Ishikawa (cell line): ENCODE results near the gene GGT7.

Experiments
- CEBPB ChIP-seq: IDR thresholded peaks from 2 replicates; pipeline ENCODE4 v1.6.1; 2012
- CREB1 ChIP-seq: IDR thresholded peaks from 2 replicates; pipeline ENCODE4 v1.6.1; 2012; ENCODE audit warnings: low read depth
- EGR1 ChIP-seq: IDR thresholded peaks from 2 replicates; pipeline ENCODE4 v1.6.1; 2012
- EP300 ChIP-seq: IDR thresholded peaks from 2 replicates; pipeline ENCODE4 v1.6.1; 2012; ENCODE audit warnings: borderline replicate concordance
- FOXM1 ChIP-seq: IDR thresholded peaks from 2 replicates; pipeline ENCODE4 v1.6.1; 2012; ENCODE audit warnings: low read depth, borderline replicate concordance
- NFIC ChIP-seq: IDR thresholded peaks from 2 replicates; pipeline ENCODE4 v1.6.1; 2012
- RAD21 ChIP-seq: IDR thresholded peaks from 2 replicates; pipeline ENCODE4 v1.6.1; 2012; ENCODE audit warnings: low read depth
- TAF1 ChIP-seq: IDR thresholded peaks from 2 replicates; pipeline ENCODE4 v1.6.1; 2012; ENCODE audit warnings: low read depth, mild to moderate bottlenecking
- TCF12 ChIP-seq: IDR thresholded peaks from 2 replicates; pipeline ENCODE4 v1.6.1; 2012; ENCODE audit warnings: low read depth
- TEAD4 ChIP-seq: IDR thresholded peaks from 2 replicates; pipeline ENCODE4 v1.6.1; 2012
- YY1 ChIP-seq: IDR thresholded peaks from 2 replicates; pipeline ENCODE4 v1.6.1; 2012; ENCODE audit warnings: low read depth
- ZBTB7A ChIP-seq: IDR thresholded peaks from 2 replicates; pipeline ENCODE4 v1.6.1; 2012; ENCODE audit warnings: low read depth
- TF ChIP-seq, protein P1 (sequence below): IDR thresholded peaks from 2 replicates; pipeline ENCODE4 v1.6.1; 2012
- TF ChIP-seq, protein P2 (sequence below): IDR thresholded peaks from 2 replicates; pipeline ENCODE4 v1.6.1; 2012; ENCODE audit warnings: low read depth, mild to moderate bottlenecking
- TF ChIP-seq, protein P3 (sequence below): IDR thresholded peaks from 2 replicates; pipeline ENCODE4 v1.6.1; 2012

GGT7 gene, protein sequence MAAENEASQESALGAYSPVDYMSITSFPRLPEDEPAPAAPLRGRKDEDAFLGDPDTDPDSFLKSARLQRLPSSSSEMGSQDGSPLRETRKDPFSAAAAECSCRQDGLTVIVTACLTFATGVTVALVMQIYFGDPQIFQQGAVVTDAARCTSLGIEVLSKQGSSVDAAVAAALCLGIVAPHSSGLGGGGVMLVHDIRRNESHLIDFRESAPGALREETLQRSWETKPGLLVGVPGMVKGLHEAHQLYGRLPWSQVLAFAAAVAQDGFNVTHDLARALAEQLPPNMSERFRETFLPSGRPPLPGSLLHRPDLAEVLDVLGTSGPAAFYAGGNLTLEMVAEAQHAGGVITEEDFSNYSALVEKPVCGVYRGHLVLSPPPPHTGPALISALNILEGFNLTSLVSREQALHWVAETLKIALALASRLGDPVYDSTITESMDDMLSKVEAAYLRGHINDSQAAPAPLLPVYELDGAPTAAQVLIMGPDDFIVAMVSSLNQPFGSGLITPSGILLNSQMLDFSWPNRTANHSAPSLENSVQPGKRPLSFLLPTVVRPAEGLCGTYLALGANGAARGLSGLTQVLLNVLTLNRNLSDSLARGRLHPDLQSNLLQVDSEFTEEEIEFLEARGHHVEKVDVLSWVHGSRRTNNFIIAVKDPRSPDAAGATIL

DNA sequence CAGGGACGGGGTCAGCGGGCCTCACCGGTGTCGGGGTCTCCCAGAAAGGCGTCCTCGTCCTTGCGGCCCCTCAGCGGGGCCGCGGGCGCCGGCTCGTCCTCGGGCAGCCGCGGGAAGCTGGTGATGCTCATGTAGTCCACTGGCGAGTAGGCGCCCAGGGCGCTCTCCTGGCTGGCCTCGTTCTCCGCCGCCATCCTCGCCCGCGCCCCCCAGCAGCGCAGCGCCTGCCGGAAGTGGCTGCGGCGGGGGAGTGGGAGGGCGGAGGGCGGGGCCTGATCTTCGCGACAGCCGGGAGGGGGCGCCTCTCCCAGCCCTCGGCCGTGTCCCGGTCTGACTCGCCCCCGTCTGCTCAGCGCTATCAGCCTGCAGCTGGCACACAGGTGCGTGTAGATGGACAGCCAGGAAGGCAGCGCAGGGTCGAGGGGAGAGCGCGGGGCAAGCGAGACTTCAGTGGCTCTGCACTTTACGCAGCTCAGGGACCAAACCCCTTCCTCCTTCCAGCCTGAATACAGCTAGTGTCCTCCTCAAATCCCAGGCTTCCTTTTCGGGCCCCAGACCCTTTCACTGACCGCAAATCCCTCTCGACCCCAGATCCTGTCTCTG lies at the start of gene GGT7:
Gene GGT7 (minus strand): TSS at position 235 of the 603 bp plus-strand sequence. CDS start 41 bp downstream, at position 194.
- TF ChIP-seq FOXM1 (no peak), CEBPB (no peak), RAD21 (peak; percentile 48; the same call in 1 of the 2 replicates), TCF12 (no peak; the same call in 1 of the 2 replicates), ZBTB7A (peak; percentile 90), EP300 (no peak), TAF1 (peak; percentile 49), TEAD4 (no peak), YY1 (0 out of 2 replicates have a peak, but pooled peaks have one; percentile 37), CREB1 (no peak), NFIC (no peak), EGR1 (0 out of 2 replicates have a peak, but pooled peaks have one; percentile 40)
- TF ChIP-seq, protein P1, sequence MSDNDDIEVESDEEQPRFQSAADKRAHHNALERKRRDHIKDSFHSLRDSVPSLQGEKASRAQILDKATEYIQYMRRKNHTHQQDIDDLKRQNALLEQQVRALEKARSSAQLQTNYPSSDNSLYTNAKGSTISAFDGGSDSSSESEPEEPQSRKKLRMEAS = peak; percentile 86
- TF ChIP-seq, protein P2, sequence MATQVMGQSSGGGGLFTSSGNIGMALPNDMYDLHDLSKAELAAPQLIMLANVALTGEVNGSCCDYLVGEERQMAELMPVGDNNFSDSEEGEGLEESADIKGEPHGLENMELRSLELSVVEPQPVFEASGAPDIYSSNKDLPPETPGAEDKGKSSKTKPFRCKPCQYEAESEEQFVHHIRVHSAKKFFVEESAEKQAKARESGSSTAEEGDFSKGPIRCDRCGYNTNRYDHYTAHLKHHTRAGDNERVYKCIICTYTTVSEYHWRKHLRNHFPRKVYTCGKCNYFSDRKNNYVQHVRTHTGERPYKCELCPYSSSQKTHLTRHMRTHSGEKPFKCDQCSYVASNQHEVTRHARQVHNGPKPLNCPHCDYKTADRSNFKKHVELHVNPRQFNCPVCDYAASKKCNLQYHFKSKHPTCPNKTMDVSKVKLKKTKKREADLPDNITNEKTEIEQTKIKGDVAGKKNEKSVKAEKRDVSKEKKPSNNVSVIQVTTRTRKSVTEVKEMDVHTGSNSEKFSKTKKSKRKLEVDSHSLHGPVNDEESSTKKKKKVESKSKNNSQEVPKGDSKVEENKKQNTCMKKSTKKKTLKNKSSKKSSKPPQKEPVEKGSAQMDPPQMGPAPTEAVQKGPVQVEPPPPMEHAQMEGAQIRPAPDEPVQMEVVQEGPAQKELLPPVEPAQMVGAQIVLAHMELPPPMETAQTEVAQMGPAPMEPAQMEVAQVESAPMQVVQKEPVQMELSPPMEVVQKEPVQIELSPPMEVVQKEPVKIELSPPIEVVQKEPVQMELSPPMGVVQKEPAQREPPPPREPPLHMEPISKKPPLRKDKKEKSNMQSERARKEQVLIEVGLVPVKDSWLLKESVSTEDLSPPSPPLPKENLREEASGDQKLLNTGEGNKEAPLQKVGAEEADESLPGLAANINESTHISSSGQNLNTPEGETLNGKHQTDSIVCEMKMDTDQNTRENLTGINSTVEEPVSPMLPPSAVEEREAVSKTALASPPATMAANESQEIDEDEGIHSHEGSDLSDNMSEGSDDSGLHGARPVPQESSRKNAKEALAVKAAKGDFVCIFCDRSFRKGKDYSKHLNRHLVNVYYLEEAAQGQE = no peak
- TF ChIP-seq, protein P3, sequence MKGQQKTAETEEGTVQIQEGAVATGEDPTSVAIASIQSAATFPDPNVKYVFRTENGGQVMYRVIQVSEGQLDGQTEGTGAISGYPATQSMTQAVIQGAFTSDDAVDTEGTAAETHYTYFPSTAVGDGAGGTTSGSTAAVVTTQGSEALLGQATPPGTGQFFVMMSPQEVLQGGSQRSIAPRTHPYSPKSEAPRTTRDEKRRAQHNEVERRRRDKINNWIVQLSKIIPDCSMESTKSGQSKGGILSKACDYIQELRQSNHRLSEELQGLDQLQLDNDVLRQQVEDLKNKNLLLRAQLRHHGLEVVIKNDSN = no peak

DNA sequence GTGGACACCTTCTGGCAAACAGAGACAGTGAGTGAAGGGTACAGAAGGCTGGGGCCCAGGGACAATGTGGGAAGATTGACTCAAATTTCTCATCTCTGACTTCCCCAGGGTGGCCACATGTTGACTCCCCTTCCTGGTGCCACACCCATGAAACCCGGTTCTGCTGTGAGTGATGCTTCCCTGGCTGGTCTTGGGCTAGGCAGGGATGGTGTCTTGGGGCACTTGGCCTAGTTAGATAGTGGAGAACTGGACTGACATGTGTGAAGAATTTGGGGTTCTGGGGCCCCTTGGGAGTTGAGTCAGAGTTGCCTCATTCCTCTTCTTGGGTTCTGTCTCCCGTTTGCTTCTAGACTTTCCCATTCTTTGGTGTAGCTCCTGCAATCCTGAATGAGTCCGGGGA lies 48.8 kb upstream of the GGT7 start:
- no peak for TF ChIP-seq CEBPB
- no peak for TF ChIP-seq EGR1
- no peak for TF ChIP-seq RAD21
- TF ChIP-seq YY1 = no peak
- TF ChIP-seq FOXM1 = no peak
- no peak for TF ChIP-seq TCF12
- TF ChIP-seq, protein P1 = no peak
- no peak for TF ChIP-seq CREB1
- no peak for TF ChIP-seq ZBTB7A
- no peak for TF ChIP-seq TEAD4

DNA sequence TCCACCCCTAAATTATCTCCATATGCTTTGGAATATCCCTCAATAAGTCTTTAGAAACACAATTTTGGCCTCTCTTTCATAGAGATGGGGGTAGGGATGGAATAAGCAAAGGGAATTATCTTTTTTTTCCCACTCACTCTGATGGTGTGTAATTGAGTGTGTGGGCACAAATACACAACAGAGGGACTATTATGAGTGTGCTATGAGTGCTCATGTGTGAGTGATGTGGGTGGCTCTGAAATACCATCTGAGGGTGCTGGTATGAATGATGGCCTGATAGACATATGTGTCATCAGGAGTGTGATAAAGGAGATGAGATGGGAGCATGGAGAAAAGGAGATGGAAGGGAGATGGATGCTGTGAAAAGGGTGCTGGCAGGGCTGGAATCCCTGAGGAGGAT lies 47.4 kb upstream of the GGT7 start:
- TF ChIP-seq YY1 (no peak), ZBTB7A (no peak), FOXM1 (no peak), EGR1 (no peak), CREB1 (no peak), EP300 (no peak), CEBPB (no peak), TEAD4 (no peak), NFIC (no peak), TAF1 (no peak), TCF12 (no peak)
- TF ChIP-seq, protein P1 = no peak
- TF ChIP-seq, protein P2 = no peak
- TF ChIP-seq, protein P3 = no peak

DNA sequence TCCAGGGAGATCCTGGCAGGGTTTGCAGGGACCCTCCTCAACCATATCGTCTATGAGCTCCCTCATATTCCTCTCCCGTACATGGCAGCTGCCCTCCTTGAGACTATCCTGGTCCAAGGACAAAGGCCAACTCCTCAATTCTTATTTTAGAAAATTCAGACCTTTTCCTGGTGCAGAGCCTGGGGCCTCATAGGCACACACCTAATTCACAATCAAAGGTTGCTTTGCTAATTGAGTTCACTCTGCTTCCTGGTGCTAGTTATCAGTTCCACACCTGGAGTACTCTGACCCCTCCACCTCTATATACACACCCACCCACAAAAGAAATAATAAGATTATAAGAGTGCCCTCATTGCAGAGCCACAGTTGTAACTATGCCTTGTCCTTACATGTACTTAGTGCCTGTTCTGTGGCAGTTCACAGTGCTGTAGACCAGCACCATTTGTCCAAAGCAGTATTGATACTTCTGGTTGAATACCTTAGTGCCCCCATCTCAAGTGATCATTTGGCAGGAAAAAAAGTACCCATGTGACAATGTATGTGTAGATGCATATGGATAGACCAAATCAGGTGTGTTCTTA lies 44.2 kb upstream of the GGT7 start:
- TF ChIP-seq CREB1 = no peak
- no peak for TF ChIP-seq TAF1
- TF ChIP-seq EGR1 = no peak
